Upper lobe of right lung (tissue), 1 donor: Measurements from ENCODE around the gene WBP1L. TPM values are rescaled to one million over a fixed set of nuclear protein-coding genes. Genes with fewer than 3 reads are reported as not detected.
"Not testable (repeated sequence)": the region's sequence is repeated elsewhere in the genome, so short reads cannot be mapped to it uniquely, and the experiment has no call there.

Experiments
- ATAC-seq: fragments of 200-7000 bp; cut with Tn5 transposase; one replicate; pipeline ENCODE4 v1.9.1; 2020; ENCODE audit warnings: mild to moderate bottlenecking, moderate library complexity
- DNase-seq: peaks from one replicate; pipeline ENCODE4 v3.0.0-alpha.2; 2020
- H3K27ac ChIP-seq: fragments of 200-600 bp; one replicate; pipeline ENCODE4 v1.8.0; 2022
- H3K27me3 ChIP-seq: fragments of 200-600 bp; one replicate; pipeline ENCODE4 v1.8.0; 2022; ENCODE audit warnings: mild to moderate bottlenecking
- H3K36me3 ChIP-seq: fragments of 200-600 bp; one replicate; pipeline ENCODE4 v1.8.0; 2022
- H3K4me1 ChIP-seq: fragments of 200-600 bp; one replicate; pipeline ENCODE4 v1.8.0; 2022
- H3K4me3 ChIP-seq: fragments of 200-600 bp; one replicate; pipeline ENCODE4 v1.8.0; 2022; ENCODE audit warnings: mild to moderate bottlenecking
- H3K9me3 ChIP-seq: fragments of 200-600 bp; one replicate; pipeline ENCODE4 v1.8.0; 2022
- intact Hi-C: fragments of 100-400 bp; cut with DNase I; formaldehyde crosslinking; loops from one replicate; pipeline ENCODE4 v1.11.0; 2022
- total RNA-seq: library from RNA; stranded (reverse); fragmentation: NEBNext Ultra II Directional; extraction: Animal tissue kit (Norgen Biotek cat#: 25700); gene quantifications from one replicate; pipeline ENCODE4 v1.2.1, GENCODE V29; 2021
- TF ChIP-seq, protein P1 (sequence below): fragments of 200-600 bp; IDR thresholded peaks from one replicate; pipeline ENCODE4 v1.8.0; 2022; ENCODE audit warnings: antibody characterized with exemption
- donor health status: DM: no; HTN: yes; CAD: no; lungs with severe emphysema.

Gene WBP1L
- total RNA-seq, 1 donor from 2014 or later: 49.0 TPM

DNA sequence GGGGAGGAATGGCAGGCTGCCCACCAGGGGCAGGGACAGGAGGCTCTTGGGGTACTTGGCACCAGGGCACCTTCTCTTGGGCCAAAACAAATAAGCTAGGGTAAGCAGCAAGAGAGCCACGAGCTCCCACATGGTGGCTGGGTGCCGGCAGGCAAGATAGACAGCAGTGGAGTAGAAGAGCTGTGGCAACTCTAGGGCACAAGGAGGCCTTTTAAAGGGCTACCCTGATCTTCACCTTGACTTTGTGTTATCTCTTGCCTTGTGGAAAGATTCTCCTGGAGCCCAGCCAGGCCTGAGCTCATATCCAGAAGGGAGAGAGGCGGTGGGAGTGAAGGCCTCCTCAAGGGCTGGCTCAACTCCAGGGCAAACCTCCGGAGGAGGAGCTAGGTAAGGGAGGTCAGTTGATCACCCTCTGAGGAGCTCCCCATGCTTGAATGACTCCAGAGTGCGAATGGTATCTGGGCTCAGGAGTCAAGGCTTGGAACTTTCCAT is 93.5 kb downstream of the WBP1L start, which contains the start of gene CYP17A1:
Gene CYP17A1, minus strand, starts transcription at position 184 of the 492 bp plus-strand sequence. Its CDS starts 52 bp downstream, at position 132.
- ATAC-seq: peak; percentile 63
- DNase-seq: peak; percentile 77
- TF ChIP-seq, protein P1, sequence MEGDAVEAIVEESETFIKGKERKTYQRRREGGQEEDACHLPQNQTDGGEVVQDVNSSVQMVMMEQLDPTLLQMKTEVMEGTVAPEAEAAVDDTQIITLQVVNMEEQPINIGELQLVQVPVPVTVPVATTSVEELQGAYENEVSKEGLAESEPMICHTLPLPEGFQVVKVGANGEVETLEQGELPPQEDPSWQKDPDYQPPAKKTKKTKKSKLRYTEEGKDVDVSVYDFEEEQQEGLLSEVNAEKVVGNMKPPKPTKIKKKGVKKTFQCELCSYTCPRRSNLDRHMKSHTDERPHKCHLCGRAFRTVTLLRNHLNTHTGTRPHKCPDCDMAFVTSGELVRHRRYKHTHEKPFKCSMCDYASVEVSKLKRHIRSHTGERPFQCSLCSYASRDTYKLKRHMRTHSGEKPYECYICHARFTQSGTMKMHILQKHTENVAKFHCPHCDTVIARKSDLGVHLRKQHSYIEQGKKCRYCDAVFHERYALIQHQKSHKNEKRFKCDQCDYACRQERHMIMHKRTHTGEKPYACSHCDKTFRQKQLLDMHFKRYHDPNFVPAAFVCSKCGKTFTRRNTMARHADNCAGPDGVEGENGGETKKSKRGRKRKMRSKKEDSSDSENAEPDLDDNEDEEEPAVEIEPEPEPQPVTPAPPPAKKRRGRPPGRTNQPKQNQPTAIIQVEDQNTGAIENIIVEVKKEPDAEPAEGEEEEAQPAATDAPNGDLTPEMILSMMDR: no peak
- no peaks in the 10 kb centered on the region for H3K36me3 ChIP-seq
- H3K4me3 ChIP-seq: no peak within 1 kb of the TSS
- H3K4me1 ChIP-seq: no peaks in the 10 kb centered on the region
- peaks cover 5% of the 10 kb centered on the region for H3K9me3 ChIP-seq
- intact Hi-C loops: loop anchor here (10.0 kb wide), 1 partner anchor 68 kb away; no protein-coding TSS in a partner anchor
- H3K27ac ChIP-seq: no peak within 1 kb of the TSS
- no peaks in the 10 kb centered on the region for H3K27me3 ChIP-seq

DNA sequence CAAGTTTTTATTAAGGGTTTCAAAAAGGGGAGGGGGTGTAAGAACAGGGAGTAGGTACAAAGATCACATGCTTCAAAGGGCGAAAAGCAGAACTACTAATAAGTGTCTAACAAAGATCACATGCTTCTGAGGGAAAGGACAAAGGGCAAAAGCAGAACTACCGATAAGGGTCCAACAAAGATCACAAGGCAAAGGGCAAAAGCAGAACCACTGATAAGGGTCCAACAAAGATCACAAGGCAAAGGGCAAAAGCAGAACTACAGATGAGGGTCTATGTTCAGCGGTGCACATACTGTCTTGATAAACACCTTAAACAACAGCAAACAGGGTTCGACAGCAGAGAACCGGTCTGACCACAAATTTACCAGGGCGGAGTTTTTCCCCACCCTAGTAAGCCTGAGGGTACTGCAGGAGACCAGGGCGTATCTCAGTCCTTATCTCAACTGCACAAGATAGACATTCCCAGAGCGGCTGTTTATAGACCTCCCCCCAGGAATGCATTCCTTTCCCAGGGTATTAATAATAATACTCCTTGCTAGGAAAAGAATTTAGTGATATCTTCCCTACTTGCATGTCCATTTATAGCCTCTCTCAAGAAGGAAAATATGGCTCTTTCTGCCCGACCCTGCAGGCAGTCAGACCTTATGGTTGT is 94.7 kb downstream of the WBP1L start:
- H3K4me1 ChIP-seq: not testable (repeated sequence)

DNA sequence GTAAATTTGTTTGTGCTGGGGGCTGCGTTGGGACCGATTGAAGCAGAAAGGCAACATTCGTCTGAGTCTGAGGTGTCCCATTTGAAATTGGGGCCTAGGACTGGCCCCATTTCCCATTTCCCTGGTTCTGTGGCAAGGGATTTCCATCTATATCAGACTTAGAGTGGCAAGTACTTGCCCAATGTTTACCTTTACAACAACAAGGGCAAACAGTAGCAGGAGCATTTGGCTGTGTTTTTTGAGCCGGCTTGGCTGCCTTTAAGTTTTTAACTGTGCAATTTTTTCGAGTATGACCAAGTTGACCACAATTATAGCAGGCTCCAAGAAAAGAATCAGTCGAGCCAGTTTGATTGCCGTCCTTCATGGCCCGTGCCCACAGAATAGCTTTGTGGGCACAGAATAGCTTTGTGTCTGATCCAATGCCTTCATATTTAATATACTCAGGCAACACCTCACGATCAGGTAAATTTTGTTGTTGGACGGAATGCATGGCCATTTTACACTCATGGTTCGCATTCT is 98.1 kb downstream of the WBP1L start:
- peak; percentile 11 for DNase-seq
- intact Hi-C loops: no loop called here
- no peaks in the 10 kb centered on the region for H3K27me3 ChIP-seq

More for the DNA sequence above, 94.7 kb downstream of the WBP1L start:
- not testable (repeated sequence) for ATAC-seq, H3K9me3 ChIP-seq, H3K36me3 ChIP-seq, H3K27me3 ChIP-seq, H3K27ac ChIP-seq, H3K4me3 ChIP-seq, DNase-seq
- intact Hi-C loops: loop anchor here (10.0 kb wide), 1 partner anchor 66 kb away; no protein-coding TSS in a partner anchor

DNA sequence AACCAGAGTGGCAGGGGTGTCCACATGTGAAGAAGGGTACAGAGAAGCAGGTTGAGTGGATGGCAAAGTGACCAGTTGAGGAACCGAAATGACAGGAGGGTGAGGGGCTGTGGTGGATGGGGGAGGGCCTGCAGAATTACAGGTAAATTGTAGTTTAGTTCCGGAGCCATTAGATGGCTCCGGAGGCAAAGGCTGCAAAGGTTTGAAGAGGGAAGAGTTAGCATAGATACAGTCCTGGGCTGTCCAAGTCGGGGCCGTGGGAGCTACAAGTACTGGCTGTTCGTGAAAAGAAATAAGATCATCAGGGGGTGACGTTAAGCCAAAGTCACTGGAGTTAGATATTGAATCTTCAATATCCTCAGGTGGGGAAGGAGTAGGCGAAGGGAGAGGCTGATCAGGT is 99.4 kb downstream of the WBP1L start:
- intact Hi-C loops: not testable (repeated sequence)
- peak; percentile 22 for DNase-seq

More for the DNA sequence above, 98.1 kb downstream of the WBP1L start:
- TF ChIP-seq, protein P1: no peak
- no peak for ATAC-seq
- H3K4me1 ChIP-seq: peaks cover 3% of the 10 kb centered on the region
- H3K9me3 ChIP-seq: peaks cover 5% of the 10 kb centered on the region
- H3K36me3 ChIP-seq: no peaks in the 10 kb centered on the region
- no peak overlapping the region for H3K4me3 ChIP-seq
- no peak overlapping the region for H3K27ac ChIP-seq

DNA sequence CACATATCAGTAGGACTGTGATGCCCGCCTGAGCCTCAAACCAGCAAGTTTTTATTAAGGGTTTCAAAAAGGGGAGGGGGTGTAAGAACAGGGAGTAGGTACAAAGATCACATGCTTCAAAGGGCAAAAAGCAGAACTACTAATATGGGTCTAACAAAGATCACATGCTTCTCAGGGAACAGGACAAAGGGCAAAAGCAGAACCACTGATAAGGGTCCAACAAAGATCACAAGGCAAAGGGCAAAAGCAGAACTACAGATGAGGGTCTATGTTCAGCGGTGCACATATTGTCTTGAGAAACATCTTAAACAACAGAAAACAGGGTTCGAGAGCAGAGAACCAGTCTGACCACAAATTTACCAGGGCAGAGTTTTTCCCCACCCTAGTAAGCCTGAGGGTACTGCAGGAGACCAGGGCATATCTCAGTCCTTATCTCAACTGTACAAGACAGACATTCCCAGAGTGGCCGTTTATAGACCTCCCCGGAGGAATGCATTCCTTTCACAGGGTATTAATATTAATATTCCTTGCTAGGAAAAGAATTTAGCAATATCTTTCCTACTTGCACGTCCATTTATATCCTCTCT is 100.5 kb downstream of the WBP1L start:
- H3K36me3 ChIP-seq, H3K9me3 ChIP-seq, intact Hi-C loops, DNase-seq, ATAC-seq, H3K27me3 ChIP-seq, H3K4me1 ChIP-seq, H3K27ac ChIP-seq, H3K4me3 ChIP-seq: not testable (repeated sequence)

More for the DNA sequence above, 99.4 kb downstream of the WBP1L start:
- not testable (repeated sequence) for H3K27ac ChIP-seq, ATAC-seq, H3K36me3 ChIP-seq, H3K4me1 ChIP-seq, H3K27me3 ChIP-seq, H3K4me3 ChIP-seq, H3K9me3 ChIP-seq

DNA sequence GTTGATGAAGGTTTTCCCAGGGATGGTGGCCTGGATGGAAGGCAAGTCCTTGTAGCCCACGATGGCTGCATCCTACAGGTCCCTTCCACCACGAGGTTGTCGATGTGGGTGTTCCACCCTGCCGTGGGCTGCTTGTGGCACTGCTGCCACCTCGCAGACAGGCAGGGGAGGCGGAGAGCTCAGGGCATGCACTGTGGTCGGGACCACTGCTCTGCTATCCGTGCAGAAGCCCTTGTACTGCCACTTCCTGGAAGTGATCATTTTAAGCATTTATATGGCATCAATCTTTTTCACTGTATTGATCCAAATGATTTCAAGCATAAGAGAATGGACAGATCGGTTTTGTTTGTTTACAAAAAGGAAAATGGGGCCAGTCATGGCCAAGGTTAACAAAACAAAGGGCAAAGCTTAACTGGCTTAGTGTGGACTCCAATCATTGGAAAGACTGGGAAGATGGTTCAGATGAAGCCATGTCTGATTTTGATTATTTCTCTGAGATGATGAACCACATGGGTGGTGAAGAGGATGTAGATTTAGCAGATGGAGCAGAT is 101.7 kb downstream of the WBP1L start:
- TF ChIP-seq, protein P1: no peak
- peak; percentile 19 for DNase-seq
- Histone ChIP-seq H3K4me1 (peaks cover 3% of the 10 kb centered on the region), H3K36me3 (no peaks in the 10 kb centered on the region), H3K27ac (no peak overlapping the region), H3K9me3 (no peaks in the 10 kb centered on the region), H3K4me3 (no peak overlapping the region), H3K27me3 (no peaks in the 10 kb centered on the region)
- no peak for ATAC-seq
- intact Hi-C loops: no loop called here

DNA sequence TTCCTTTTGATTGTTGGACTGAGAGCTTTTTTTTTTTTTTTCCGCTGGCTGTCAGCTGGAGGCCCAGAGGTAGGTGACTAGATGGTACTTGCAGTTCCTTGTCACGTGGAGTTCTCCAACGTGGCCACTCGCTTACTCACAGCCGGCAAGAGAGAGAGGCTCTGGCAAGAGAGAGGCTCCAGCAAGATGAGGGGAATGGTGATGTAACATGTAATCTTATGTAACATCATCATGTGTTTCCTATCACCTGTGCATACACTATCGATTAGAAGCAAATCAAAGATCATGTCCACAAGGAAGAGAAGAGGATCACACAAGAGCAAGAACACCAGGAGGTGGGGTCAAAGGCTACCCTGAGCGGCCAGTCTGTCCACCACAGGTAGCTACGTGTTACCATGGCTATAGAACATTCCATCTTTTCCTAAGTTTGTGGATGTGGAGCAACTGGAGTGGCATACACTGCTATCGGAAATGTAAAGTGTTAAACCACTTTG is 106.3 kb downstream of the WBP1L start:
- peak; percentile 15 for ATAC-seq
- intact Hi-C loops: no loop called here
- no peaks in the 10 kb centered on the region for H3K27me3 ChIP-seq
- no peaks in the 10 kb centered on the region for H3K9me3 ChIP-seq
- no peak for DNase-seq
- no peak overlapping the region for H3K4me3 ChIP-seq
- H3K36me3 ChIP-seq: no peaks in the 10 kb centered on the region
- no peak overlapping the region for H3K27ac ChIP-seq
- H3K4me1 ChIP-seq: peaks cover 7% of the 10 kb centered on the region
- TF ChIP-seq, protein P1: no peak

DNA sequence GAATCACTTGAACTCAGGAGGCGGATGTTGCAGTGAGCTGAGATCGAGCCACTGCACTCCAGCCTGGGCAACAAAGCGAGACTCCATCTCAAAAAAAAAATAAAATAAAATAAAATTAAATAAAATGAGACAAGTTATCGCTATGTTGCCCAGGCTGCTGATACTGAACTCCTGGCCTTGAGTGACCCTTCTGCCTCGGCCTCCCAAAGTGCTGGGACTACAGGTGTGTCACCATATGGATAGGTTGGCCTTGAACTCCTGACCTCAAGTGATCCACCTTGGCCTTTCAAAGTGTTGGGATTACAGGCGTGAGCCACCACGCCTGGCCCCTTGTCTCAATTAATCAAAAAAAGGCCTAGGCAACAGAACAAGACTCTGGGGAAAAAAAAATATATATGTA is 109.5 kb downstream of the WBP1L start:
- intact Hi-C loops, DNase-seq, ATAC-seq, H3K27me3 ChIP-seq, H3K36me3 ChIP-seq, H3K9me3 ChIP-seq, H3K4me3 ChIP-seq: not testable (repeated sequence)
- H3K27ac ChIP-seq: peak overlapping the region; percentile 93
- peaks cover 11% of the 10 kb centered on the region for H3K4me1 ChIP-seq

DNA sequence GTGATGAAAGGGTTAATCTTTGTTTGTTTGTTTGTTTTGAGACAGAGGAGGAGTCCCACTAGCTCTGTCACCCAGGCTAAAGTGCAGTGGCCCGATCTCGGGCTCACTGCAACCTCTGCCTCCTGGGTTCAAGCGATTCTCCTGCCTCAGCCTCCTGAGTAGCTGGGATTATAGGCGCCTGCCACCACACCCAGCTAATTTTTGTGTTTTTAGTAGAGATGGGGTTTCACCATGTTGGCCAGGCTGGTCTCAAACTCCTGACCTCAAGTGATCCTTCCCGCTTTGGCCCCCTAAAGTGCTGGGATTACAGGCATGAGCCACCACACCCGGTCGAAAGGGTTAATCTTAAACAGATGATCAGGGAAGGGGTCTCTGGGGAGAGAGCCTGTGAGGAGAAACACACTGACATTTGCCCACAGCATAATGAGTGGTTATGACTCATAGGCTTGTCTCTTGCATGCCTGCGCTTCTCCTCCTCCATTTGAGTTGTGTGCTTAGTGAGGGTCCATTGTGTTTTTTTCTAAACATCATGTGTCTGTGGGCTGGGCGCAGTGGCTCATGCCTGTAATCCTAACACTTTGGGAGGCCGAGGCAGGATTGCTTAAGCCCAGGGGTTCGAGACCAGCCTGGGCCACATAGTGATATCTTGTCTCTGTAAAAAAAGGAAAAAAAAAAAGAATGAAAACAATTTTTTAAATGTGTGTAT is 112.1 kb downstream of the WBP1L start:
- intact Hi-C loops, H3K27me3 ChIP-seq, ATAC-seq, H3K9me3 ChIP-seq, H3K4me3 ChIP-seq, H3K27ac ChIP-seq, DNase-seq, H3K36me3 ChIP-seq: not testable (repeated sequence)
- peaks cover 11% of the 10 kb centered on the region for H3K4me1 ChIP-seq
